ENCODE results near the gene ARID1B. TPM values are rescaled to one million over a fixed set of nuclear protein-coding genes. Genes with fewer than 3 reads are reported as not detected.

ARID1B gene
- total and polyA plus RNA-seq, 12 donors: 13.3 to 85.6 (median 50.9) TPM

GRCh38 chr6:157244780-157245179, 467.6 kb downstream of the ARID1B start:
- no peak overlapping the region for H3K27ac ChIP-seq
- peaks cover 0 to 17% of the 10 kb centered on the region in 2 donors for H3K4me1 ChIP-seq (replicated peaks in 1 of 2)
- H3K4me3 ChIP-seq: no peak overlapping the region
- no peak for TF ChIP-seq POLR2A (IDR thresholded peaks at IDR 0.05)
- no peak for TF ChIP-seq CTCF (IDR thresholded peaks at IDR 0.05)
- H3K36me3 ChIP-seq (replicated peaks in 1 of 2): no peaks in the 10 kb centered on the region
- no peak for DNase-seq
- H3K9me3 ChIP-seq (replicated peaks in 1 of 3): no peaks in the 10 kb centered on the region
- intact Hi-C loops (cut with DNase I): no loop called here
- 72 to 83% (median 77%) methylated on average over 4 of the region's 4 CpGs for WGBS, 4 donors
- H3K27me3 ChIP-seq: no peaks in the 10 kb centered on the region

GRCh38 chr6:157245436-157245835, 468.3 kb downstream of the ARID1B start:
- Histone ChIP-seq H3K4me1 (replicated peaks in 1 of 2) (peaks cover 0 to 14% of the 10 kb centered on the region in 2 donors), H3K36me3 (replicated peaks in 1 of 2) (no peaks in the 10 kb centered on the region), H3K9me3 (replicated peaks in 1 of 3) (no peaks in the 10 kb centered on the region), H3K4me3 (no peak overlapping the region), H3K27ac (no peak overlapping the region), H3K27me3 (no peaks in the 10 kb centered on the region)
- no peak for DNase-seq
- intact Hi-C loops (cut with DNase I): no loop called here
- 73 to 100% (median 77%) methylated on average over 3 to 13 of the region's 13 CpGs for WGBS, 4 donors
- no peak for TF ChIP-seq CTCF (IDR thresholded peaks at IDR 0.05)
- TF ChIP-seq POLR2A (IDR thresholded peaks at IDR 0.05): no peak

- intact Hi-C loops (cut with DNase I): no loop called here
- TF ChIP-seq CTCF (IDR thresholded peaks at IDR 0.05) (no peak), POLR2A (IDR thresholded peaks at IDR 0.05) (no peak)
- Histone ChIP-seq H3K27me3 (no peaks in the 10 kb centered on the region), H3K9me3 (replicated peaks in 1 of 3) (no peaks in the 10 kb centered on the region), H3K4me3 (no peak overlapping the region), H3K27ac (no peak overlapping the region), H3K36me3 (replicated peaks in 1 of 2) (no peaks in the 10 kb centered on the region), H3K4me1 (replicated peaks in 1 of 2) (peaks cover 0 to 8% of the 10 kb centered on the region in 2 donors)
- DNase-seq: no peak
- WGBS, 4 donors: 86 to 91% (median 88%) methylated on average over 11 to 21 of the region's 21 CpGs
These were observed 469.0 kb downstream of the ARID1B start for GRCh38 chr6:157246048-157246630.

GRCh38 chr6:157246771-157247484, 469.8 kb downstream of the ARID1B start:
- Histone ChIP-seq H3K9me3 (replicated peaks in 1 of 3) (no peaks in the 10 kb centered on the region), H3K4me3 (no peak overlapping the region), H3K36me3 (replicated peaks in 1 of 2) (no peaks in the 10 kb centered on the region), H3K4me1 (replicated peaks in 1 of 2) (peaks cover 0 to 8% of the 10 kb centered on the region in 2 donors), H3K27ac (no peak overlapping the region), H3K27me3 (no peaks in the 10 kb centered on the region)
- TF ChIP-seq CTCF (IDR thresholded peaks at IDR 0.05): no peak
- DNase-seq: no peak
- WGBS, 4 donors: 87 to 95% (median 91%) methylated on average over 14 of the region's 14 CpGs
- intact Hi-C loops (cut with DNase I): no loop called here

Data from adrenal gland (tissue), 12 donors.